ENCODE results near the gene PARD6G. TPM values are rescaled to one million over a fixed set of nuclear protein-coding genes. Genes with fewer than 3 reads are reported as not detected.

PARD6G gene
- total RNA-seq, 3 donors from 2014 or later, result 1.9 to 14.4 (median 13.8) TPM

GRCh38 chr18:80210312-80211083, 36.8 kb downstream of the PARD6G start:
- Histone ChIP-seq H3K27me3 (no peaks in the 10 kb centered on the region), H3K4me1 (no peaks in the 10 kb centered on the region), H3K27ac (no peak overlapping the region), H3K36me3 (no peaks in the 10 kb centered on the region), H3K9me3 (no peaks in the 10 kb centered on the region), H3K4me3 (no peak overlapping the region)
- TF ChIP-seq CTCF (IDR thresholded peaks at IDR 0.05), result no peak
- TF ChIP-seq POLR2A (IDR thresholded peaks at IDR 0.05), result no peak
- TF ChIP-seq POLR2AphosphoS5 (IDR thresholded peaks at IDR 0.05), result no peak
- intact Hi-C loops (cut with DNase I; ENCODE audit: low total_unique reads), result no loop called here
- no peak for DNase-seq (ENCODE audit: low spot score in 2 of 2)

- no peaks in the 10 kb centered on the region for H3K4me1 ChIP-seq
- intact Hi-C loops (cut with DNase I; ENCODE audit: low total_unique reads), result no loop called here
- DNase-seq (ENCODE audit: low spot score in 2 of 2), result no peak
- no peaks in the 10 kb centered on the region for H3K36me3 ChIP-seq
- H3K27me3 ChIP-seq, result no peaks in the 10 kb centered on the region
- H3K9me3 ChIP-seq, result no peaks in the 10 kb centered on the region
- H3K4me3 ChIP-seq, result no peak overlapping the region
- no peak overlapping the region for H3K27ac ChIP-seq
- TF ChIP-seq POLR2A (IDR thresholded peaks at IDR 0.05) (no peak), POLR2AphosphoS5 (IDR thresholded peaks at IDR 0.05) (no peak), CTCF (IDR thresholded peaks at IDR 0.05) (no peak)
These were observed 38.7 kb downstream of the PARD6G start for GRCh38 chr18:80208620-80209019.

- intact Hi-C loops (cut with DNase I; ENCODE audit: low total_unique reads), result no loop called here
- no peak for DNase-seq (ENCODE audit: low spot score in 2 of 2)
- no peaks in the 10 kb centered on the region for H3K9me3 ChIP-seq
These were observed 42.0 kb downstream of the PARD6G start for GRCh38 chr18:80205294-80205693.

GRCh38 chr18:80204142-80204541, 43.2 kb downstream of the PARD6G start:
- no peaks in the 10 kb centered on the region for H3K4me1 ChIP-seq
- H3K36me3 ChIP-seq, result no peaks in the 10 kb centered on the region
- H3K4me3 ChIP-seq, result no peak overlapping the region
- no peak for DNase-seq (ENCODE audit: low spot score in 2 of 2)
- TF ChIP-seq POLR2AphosphoS5 (IDR thresholded peaks at IDR 0.05) (no peak), CTCF (IDR thresholded peaks at IDR 0.05) (no peak), POLR2A (IDR thresholded peaks at IDR 0.05) (no peak)
- H3K27ac ChIP-seq, result no peak overlapping the region
- H3K9me3 ChIP-seq, result no peaks in the 10 kb centered on the region
- H3K27me3 ChIP-seq, result no peaks in the 10 kb centered on the region
- intact Hi-C loops (cut with DNase I; ENCODE audit: low total_unique reads), result no loop called here

More at GRCh38 chr18:80205294-80205693, 42.0 kb downstream of the PARD6G start:
- Histone ChIP-seq H3K36me3 (no peaks in the 10 kb centered on the region), H3K27me3 (no peaks in the 10 kb centered on the region), H3K4me1 (no peaks in the 10 kb centered on the region), H3K4me3 (no peak overlapping the region), H3K27ac (no peak overlapping the region)
- no peak for TF ChIP-seq POLR2AphosphoS5 (IDR thresholded peaks at IDR 0.05)
- TF ChIP-seq CTCF (IDR thresholded peaks at IDR 0.05), result no peak
- no peak for TF ChIP-seq POLR2A (IDR thresholded peaks at IDR 0.05)

GRCh38 chr18:80203249-80203648, 44.1 kb downstream of the PARD6G start:
- Histone ChIP-seq H3K4me3 (no peak overlapping the region), H3K27me3 (no peaks in the 10 kb centered on the region), H3K9me3 (no peaks in the 10 kb centered on the region), H3K36me3 (no peaks in the 10 kb centered on the region), H3K27ac (no peak overlapping the region), H3K4me1 (no peaks in the 10 kb centered on the region)
- TF ChIP-seq POLR2A (IDR thresholded peaks at IDR 0.05), result no peak
- no peak for TF ChIP-seq CTCF (IDR thresholded peaks at IDR 0.05)
- no peak for TF ChIP-seq POLR2AphosphoS5 (IDR thresholded peaks at IDR 0.05)
- DNase-seq (ENCODE audit: low spot score in 2 of 2), result no peak
- intact Hi-C loops (cut with DNase I; ENCODE audit: low total_unique reads), result no loop called here
